ENCODE data around the gene TRPT1. TPM values are rescaled to one million over a fixed set of nuclear protein-coding genes. Genes with fewer than 3 reads are reported as not detected.

The TRPT1 gene
- total RNA-seq, 1 donor from 2014 or later, result 27.7 TPM

DNA sequence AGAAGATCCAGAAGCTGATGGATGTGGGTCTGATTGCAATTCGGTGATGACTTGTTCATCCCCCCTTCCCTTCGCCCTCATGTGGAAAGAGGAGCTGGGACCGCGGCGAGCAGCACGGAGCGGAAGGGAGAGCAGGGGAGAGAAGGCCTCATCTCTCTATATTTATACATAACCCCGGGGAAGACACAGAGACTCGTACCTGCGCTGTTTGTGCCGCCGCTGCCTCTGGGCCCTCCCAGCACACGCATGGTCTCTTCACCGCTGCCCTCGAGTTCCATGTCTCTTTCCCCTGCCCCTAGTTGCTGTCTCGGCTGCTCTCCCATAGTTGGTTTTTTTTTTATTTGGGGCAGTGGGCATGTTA, 21.9 kb downstream of the TRPT1 start:
- H3K4me1 ChIP-seq, result peaks cover 27% of the 10 kb centered on the region
- no peak for DNase-seq (ENCODE audit: extremely low spot score in 2 of 2)
- no peak overlapping the region for H3K4me3 ChIP-seq
- peak overlapping the region; percentile 36 for H3K27ac ChIP-seq
- intact Hi-C loops (cut with DNase I), result no loop called here
- H3K36me3 ChIP-seq, result peaks cover 0 to 49% of the 10 kb centered on the region in 2 donors
- H3K9me3 ChIP-seq, result no peaks in the 10 kb centered on the region
- TF ChIP-seq POLR2AphosphoS5 (IDR thresholded peaks at IDR 0.05; ENCODE audit: insufficient read depth in 1 of 2, low read depth in 1 of 2), result no peak
- no peak for TF ChIP-seq CTCF (IDR thresholded peaks at IDR 0.05)
- no peak for TF ChIP-seq POLR2A (IDR thresholded peaks at IDR 0.05)
- H3K27me3 ChIP-seq, result no peaks in the 10 kb centered on the region

DNA sequence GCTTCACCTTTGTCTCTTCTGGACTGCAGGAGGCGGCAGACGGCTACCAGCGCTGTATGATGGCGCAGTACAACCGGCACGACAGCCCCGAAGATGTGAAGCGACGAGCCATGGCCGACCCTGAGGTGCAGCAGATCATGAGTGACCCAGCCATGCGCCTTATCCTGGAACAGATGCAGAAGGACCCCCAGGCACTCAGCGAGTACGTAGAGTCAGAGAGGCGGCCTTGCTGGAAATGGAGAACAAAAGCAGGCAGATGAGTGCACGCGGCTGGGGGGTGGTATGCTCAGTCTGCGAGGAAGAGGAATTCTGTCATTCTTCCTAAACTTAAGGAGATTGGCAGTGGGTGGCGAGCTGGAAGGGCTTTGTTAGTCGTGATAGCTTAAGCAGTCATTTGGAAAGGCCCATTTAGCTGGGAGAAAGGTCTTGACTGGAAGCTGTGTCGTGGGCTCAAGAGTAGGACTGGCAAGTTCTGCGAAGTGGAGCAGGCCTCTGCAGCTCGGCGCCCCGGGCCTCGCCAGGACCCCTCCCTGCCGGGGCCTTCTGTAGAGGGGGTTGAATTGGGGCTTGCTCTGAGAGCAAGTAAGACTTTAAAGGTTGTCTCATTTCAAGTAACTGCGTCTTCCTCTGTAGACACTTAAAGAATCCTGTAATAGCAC, 22.4 kb downstream of the TRPT1 start:
- TF ChIP-seq POLR2AphosphoS5 (IDR thresholded peaks at IDR 0.05; ENCODE audit: insufficient read depth in 1 of 2, low read depth in 1 of 2) (no peak), CTCF (IDR thresholded peaks at IDR 0.05) (no peak), POLR2A (IDR thresholded peaks at IDR 0.05) (no peak)
- peaks cover 0 to 53% of the 10 kb centered on the region in 2 donors for H3K36me3 ChIP-seq
- intact Hi-C loops (cut with DNase I), result no loop called here
- H3K4me3 ChIP-seq, result no peak overlapping the region
- H3K9me3 ChIP-seq, result no peaks in the 10 kb centered on the region
- H3K4me1 ChIP-seq, result peaks cover 23% of the 10 kb centered on the region
- no peaks in the 10 kb centered on the region for H3K27me3 ChIP-seq
- DNase-seq (ENCODE audit: extremely low spot score in 2 of 2), result no peak
- H3K27ac ChIP-seq, result no peak overlapping the region

DNA sequence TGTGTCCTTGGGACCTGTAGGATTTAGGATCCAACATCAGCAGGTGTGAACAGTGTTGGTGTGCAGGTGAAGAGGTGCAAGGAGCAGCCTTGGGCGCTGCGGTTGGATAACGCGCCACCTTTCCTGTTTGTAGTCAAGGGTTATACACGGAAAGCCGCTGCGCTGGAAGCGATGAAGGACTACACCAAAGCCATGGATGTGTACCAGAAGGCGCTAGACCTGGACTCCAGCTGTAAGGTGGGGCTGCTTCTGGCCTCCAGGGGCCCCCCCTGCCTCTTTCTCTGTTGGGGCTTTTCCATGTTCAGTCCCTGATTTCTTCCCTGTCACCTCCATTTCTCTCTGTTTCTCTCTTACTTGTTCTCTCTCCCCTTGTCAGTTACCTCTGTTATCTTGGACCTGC, 23.0 kb downstream of the TRPT1 start:
- H3K4me1 ChIP-seq, result peaks cover 18% of the 10 kb centered on the region
- DNase-seq (ENCODE audit: extremely low spot score in 2 of 2), result no peak
- TF ChIP-seq POLR2AphosphoS5 (IDR thresholded peaks at IDR 0.05; ENCODE audit: insufficient read depth in 1 of 2, low read depth in 1 of 2) (no peak), CTCF (IDR thresholded peaks at IDR 0.05) (no peak), POLR2A (IDR thresholded peaks at IDR 0.05) (no peak)
- intact Hi-C loops (cut with DNase I), result no loop called here
- H3K4me3 ChIP-seq, result no peak overlapping the region
- no peak overlapping the region for H3K27ac ChIP-seq
- no peaks in the 10 kb centered on the region for H3K9me3 ChIP-seq
- H3K36me3 ChIP-seq, result peaks cover 0 to 59% of the 10 kb centered on the region in 2 donors
- no peaks in the 10 kb centered on the region for H3K27me3 ChIP-seq

- Histone ChIP-seq H3K36me3 (peaks cover 0 to 73% of the 10 kb centered on the region in 2 donors), H3K4me3 (no peak overlapping the region), H3K4me1 (peaks cover 11% of the 10 kb centered on the region), H3K9me3 (no peaks in the 10 kb centered on the region), H3K27me3 (no peaks in the 10 kb centered on the region), H3K27ac (no peak overlapping the region)
- intact Hi-C loops (cut with DNase I), result no loop called here
- DNase-seq (ENCODE audit: extremely low spot score in 2 of 2), result no peak
- TF ChIP-seq CTCF (IDR thresholded peaks at IDR 0.05), result no peak
- TF ChIP-seq POLR2A (IDR thresholded peaks at IDR 0.05), result no peak
- TF ChIP-seq POLR2AphosphoS5 (IDR thresholded peaks at IDR 0.05; ENCODE audit: insufficient read depth in 1 of 2, low read depth in 1 of 2), result no peak
Observed at GRCh38 chr11:64201543-64201942, 24.4 kb downstream of the TRPT1 start.

DNA sequence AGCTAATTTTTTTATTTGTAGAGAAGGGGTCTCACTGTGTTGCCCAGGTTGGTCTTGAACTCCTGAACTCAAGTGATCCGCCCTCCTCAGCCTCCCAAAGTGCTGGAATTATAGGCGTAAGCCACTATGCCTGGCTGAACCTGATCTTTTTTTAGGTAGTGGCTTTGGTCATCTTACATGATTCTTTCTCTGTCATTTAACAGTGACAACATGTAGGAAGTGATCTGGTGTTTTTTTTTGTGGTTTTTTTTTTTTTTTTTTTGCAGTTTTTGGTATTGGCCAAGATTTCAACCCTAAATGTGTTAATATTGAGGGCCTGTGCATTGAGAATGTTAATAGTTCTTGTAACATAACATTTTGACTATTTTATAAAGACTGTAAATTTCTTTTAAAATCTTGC, 27.5 kb downstream of the TRPT1 start:
- no peak overlapping the region for H3K27ac ChIP-seq
- TF ChIP-seq POLR2A (IDR thresholded peaks at IDR 0.05), result no peak
- TF ChIP-seq POLR2AphosphoS5 (IDR thresholded peaks at IDR 0.05; ENCODE audit: insufficient read depth in 1 of 2, low read depth in 1 of 2), result no peak
- TF ChIP-seq CTCF (IDR thresholded peaks at IDR 0.05), result no peak
- H3K27me3 ChIP-seq, result no peaks in the 10 kb centered on the region
- DNase-seq (ENCODE audit: extremely low spot score in 2 of 2), result no peak
- H3K9me3 ChIP-seq, result no peaks in the 10 kb centered on the region
- no peak overlapping the region for H3K4me3 ChIP-seq
- intact Hi-C loops (cut with DNase I), result no loop called here
- peaks cover 7 to 97% of the 10 kb centered on the region in 2 donors for H3K36me3 ChIP-seq
- H3K4me1 ChIP-seq, result no peaks in the 10 kb centered on the region
